ENCODE results near the gene ZNF518A.
"Not testable (repeated sequence)": the region's sequence is repeated elsewhere in the genome, so short reads cannot be mapped to it uniquely, and the experiment has no call there.

ZNF518A gene

DNA sequence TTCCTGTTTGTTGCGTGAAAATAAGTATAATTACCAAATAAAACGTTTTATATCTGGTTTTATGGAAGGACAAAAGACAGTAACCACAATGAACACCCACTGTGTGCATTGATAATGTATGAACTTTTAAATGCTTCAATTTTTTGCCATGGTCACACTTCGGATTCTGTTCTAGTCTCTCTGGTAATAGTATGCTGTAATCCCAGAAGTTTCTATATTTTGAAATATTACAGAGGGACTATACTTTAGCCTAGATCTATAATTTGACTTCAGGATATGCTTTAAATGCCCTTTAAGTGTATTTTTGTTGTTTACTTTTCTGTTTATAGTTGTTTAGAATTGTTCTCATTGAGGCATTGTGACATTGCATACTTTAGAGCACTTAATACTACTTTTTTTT is 1.5 kb downstream of the ZNF518A start:
- DNase-seq (ENCODE audit: low read depth in 3 of 3): no peak

DNA sequence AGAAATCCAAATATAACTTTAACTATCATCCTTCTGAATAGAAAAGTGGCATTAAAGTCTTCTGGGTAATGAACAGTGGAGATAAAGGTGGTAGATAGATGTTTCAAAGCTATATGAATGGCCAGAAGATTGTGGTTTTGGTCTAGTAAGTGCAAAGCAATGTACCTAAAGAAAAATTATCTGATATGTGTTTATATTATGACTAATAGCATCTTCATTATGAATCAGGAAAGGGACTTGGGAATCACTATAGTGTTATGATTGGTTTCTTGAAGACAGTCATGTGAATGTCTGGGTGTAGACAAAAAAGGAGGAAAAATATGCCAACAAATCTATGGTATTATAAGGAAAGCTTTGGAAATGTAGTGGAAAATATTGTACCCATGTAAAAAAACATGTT is 3.0 kb downstream of the ZNF518A start:
- DNase-seq (ENCODE audit: low read depth in 3 of 3): no peak

- DNase-seq (ENCODE audit: low read depth in 3 of 3): no peak
Measured at GRCh38 chr10:96136810-96137209, 6.7 kb downstream of the ZNF518A start.

- no peak for DNase-seq (ENCODE audit: low read depth in 3 of 3)
Measured at GRCh38 chr10:96137567-96137966, 7.5 kb downstream of the ZNF518A start.

DNA sequence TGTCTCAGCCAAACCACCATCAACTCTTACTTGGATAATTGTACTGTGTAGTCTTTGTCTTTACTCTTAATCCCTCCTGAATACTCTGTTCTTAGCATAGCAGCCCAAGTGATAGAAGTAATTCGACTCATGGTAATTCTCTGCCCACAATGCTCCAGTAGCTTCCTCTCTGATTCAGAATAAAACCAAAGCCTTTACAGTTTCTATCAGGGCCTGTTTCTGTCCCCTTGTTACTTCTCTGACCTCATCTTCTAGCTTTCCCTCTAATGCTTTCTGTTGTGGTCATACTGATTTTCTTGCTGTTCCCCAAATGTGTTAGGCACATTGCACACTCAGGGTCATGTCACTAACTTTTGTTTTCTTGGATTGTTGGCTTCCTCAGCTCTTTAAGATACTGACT is 8.0 kb downstream of the ZNF518A start:
- no peak for DNase-seq (ENCODE audit: low read depth in 3 of 3)

- no peak for DNase-seq (ENCODE audit: low read depth in 3 of 3)
Measured at GRCh38 chr10:96152437-96152836, 22.3 kb downstream of the ZNF518A start.

- DNase-seq (ENCODE audit: low read depth in 3 of 3): no peak
Measured at GRCh38 chr10:96153070-96153469, 23.0 kb downstream of the ZNF518A start.

- no peak for DNase-seq (ENCODE audit: low read depth in 3 of 3)
Measured at GRCh38 chr10:96165726-96166125, 35.6 kb downstream of the ZNF518A start.

- DNase-seq (ENCODE audit: low read depth in 3 of 3): no peak
Measured at GRCh38 chr10:96168546-96168945, 38.4 kb downstream of the ZNF518A start.

DNA sequence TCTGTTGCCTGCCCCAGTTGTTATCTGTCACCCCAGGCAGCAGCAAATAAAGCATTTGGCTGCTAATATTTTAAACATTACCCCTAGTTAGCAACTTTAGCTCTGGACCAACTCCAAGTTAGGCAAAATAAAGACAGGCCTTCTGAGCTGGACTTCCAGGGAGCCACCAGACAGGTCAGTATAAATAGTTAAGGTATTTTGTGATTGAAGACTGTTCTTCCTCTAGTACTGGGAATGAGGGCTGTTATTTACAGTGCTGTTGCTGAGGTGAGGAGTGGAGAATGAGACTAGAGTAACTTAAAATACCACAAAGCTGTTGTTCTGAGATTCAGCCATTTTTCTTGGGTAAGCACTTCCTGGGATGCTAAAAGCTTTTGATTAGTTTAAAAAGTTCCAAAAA is 40.1 kb downstream of the ZNF518A start:
- no peak for DNase-seq (ENCODE audit: low read depth in 3 of 3)

DNA sequence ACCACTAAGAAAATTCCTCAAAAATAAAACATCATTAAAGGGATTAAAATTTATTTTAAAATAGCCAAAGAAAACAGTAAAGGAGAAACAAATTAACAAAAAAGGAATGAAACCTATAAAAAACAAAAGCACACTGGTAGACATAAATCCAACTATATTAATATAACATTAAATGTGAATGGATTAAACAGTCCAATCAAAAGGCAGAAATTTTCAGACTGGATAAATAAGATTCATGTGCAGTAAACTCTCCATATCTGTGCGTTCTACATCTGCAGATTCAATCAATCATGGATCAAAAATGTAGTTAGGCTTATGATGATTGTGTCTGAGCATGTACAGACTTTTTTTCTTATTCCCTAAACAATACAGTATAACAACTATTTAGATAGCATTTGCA is 42.6 kb downstream of the ZNF518A start:
- no peak for DNase-seq (ENCODE audit: low read depth in 3 of 3)

DNA sequence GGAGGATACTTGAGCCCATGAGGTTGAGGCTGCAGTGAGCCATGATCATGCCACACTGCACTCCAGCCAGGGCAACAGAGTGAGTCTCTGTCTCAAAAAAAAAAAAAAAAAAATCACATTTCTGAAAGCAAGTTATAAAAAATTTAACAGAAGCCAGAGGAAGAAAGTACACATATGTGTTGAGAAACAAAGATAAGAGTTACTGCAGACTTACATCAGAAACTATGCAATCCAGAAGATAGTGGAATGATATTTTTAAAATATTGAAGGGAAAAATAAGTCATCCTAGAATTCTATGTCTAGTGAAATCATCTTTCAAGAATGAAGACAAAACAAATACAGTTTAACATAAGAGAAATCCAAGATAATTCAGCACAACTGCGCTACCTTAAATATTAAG is 46.9 kb downstream of the ZNF518A start:
- DNase-seq (ENCODE audit: low read depth in 3 of 3): no peak

DNA sequence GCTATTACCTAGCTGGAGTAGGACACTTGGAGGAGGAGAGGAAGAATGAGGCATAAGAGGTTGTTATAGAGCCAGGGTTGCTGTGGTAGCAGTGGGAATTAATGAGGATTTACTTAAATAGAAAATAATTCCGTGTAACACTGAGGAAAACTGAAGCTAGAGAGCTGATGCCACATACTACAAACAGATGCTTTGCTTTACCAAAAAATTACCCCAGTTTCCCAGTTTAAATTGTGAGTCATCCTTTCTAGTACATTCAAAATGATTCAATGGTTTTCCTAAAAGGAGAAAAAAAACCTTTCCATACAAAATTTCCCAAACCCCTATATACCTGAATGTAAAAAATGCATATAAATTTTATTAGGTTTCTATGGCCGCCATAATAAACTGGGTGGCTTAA is 58.3 kb downstream of the ZNF518A start:
- DNase-seq (ENCODE audit: low read depth in 3 of 3): no peak

- no peak for DNase-seq (ENCODE audit: low read depth in 3 of 3)
Measured at GRCh38 chr10:96188916-96189315, 58.8 kb downstream of the ZNF518A start.

DNA sequence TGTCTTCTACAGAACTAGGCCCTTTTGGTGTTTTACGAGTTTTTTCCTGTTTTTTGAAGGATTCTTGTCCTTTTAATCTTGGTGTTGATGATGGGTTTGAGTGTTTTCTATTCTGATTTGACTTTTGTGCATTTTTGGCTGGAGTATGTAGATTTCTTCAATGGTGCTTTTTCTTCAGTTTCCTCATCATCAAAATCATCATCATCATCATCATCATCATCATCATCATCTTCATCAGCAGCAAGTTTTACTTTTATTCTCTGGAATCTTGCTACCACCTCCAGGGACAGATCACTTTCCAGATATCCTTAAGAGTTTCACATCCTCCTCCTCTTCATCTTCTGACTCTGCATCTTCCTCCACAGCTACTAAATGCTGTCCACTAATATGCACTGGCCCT is 59.4 kb downstream of the ZNF518A start:
- not testable (repeated sequence) for DNase-seq (ENCODE audit: low read depth in 3 of 3)

DNA sequence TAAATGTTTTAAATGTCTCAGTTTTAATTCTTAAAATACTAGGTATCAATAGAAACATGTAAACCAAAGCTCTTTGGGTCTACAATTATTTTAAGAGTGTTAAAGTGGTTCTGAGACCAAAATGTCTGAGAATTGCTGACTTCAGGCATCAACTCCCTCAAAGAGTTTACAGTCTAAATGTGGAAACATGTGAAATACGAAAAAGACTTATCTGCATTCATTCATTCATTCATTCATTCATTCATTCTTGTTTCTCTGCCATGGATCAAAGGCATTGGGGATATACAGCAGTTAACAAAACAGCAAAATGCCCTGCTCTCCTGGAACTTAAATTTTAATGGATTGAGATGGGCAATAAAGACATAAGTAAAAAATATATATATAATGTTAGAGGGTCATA is 71.4 kb downstream of the ZNF518A start:
- no peak for DNase-seq (ENCODE audit: low read depth in 3 of 3)

- no peak for DNase-seq (ENCODE audit: low read depth in 3 of 3)
Measured at GRCh38 chr10:96205580-96205979, 75.5 kb downstream of the ZNF518A start.

DNA sequence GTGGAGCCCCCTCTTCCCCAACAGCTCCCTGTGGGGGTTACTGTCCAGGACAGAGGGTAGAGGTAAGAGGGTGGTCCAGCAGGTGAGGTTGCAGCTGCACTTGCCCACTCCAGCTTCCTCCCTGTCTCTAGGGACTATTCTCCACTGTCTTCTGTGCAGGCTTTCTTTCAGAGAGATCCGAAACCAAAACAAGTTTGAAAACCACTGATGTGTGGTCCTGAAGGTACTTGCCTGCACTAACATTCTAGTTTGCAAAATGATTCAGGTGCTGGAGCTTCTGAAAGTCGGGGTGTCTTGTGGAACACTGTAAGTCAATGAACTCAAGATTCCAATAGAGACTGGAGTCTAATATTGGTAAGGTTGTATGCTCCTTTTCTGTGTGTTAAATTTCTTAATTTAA is 78.2 kb downstream of the ZNF518A start:
- DNase-seq (ENCODE audit: low read depth in 3 of 3): no peak

GRCh38 chr10:96208946-96209345 is 78.8 kb downstream of the ZNF518A start:
- DNase-seq (ENCODE audit: low read depth in 3 of 3): no peak

DNA sequence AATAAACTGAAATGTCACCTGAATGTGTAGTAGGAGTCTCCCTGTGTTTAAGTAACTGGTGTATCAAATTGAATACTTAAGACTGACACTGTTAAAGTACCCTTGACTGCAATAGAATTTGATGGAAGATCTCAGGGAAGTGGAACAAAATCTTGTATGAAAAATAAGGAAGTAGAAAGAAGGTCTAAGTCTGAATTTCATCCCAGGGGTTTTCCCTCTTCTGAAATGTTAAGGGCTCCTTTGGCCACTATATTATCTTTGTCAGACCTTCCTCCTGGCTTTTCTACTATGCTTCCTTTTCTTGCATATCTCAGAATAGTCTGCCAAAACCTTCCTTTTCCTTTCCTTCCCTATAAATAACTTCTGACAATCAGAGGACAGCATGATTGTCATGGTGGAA is 81.7 kb downstream of the ZNF518A start:
- DNase-seq (ENCODE audit: low read depth in 3 of 3): no peak

DNA sequence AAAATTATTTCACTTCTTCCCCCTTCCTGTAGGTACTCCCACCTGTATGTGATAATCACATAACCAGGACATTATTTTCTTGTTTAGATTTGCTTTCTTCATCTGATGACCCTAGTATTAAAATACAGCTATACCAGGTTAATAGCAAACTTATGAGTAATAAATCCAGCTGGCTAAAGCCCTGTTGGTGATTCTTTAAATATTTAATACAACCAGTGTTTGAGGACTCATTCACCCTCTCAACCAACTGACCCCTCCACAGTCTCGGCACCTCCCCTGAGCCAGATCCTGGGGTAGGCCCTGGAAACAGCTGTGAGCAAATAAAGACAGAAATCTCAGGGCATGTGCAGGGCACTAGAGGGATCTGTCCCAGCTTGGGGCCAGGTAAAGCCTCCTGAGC is 82.8 kb downstream of the ZNF518A start:
- no peak for DNase-seq (ENCODE audit: low read depth in 3 of 3)
